Measurements from ENCODE around the gene MYH16. TPM values are rescaled to one million over a fixed set of nuclear protein-coding genes. Genes with fewer than 3 reads are reported as not detected.

Gene MYH16
- total and polyA plus RNA-seq, 9 of the 15 experiments (the other 6 are each of a cell fraction or from before 2014, with no cell fraction given): 0.09 TPM; not detected in 8

DNA sequence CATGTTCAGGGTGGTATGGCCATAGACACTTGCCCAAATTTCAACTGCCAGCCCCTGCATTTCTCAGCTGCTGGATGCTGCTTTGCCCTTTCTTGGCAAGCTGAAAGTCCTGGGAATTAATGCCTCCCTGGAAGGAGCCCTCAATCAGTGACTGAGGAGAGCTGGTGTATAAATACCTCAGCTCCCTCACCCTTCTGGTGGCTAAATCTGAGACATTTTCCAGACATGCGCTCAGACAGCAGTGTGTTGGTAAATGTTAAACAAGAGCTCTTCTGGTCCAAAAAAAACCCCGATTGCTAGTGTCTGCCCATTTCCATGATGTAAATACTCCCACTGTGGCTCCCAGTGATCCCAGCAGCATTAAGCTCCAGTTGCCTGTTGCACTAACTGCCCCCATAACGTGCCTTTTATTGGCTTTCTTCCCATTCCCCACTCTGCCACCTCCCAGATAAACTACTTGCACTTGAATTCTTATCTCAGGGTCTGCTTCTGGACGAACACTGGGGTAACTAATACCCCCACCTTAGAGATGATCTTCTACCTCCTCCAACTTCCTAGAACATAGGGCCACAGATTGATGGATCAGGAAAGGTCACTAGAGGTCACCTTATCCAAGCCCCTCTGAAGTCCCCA, 6.7 kb upstream of the MYH16 start:
- ChIA-PET POLR2A (interaction anchor here (1.0 to 1.4 kb wide), 4 partner anchors 8 to 54 kb away, joined by 3 to 4 read pairs (median 4); no protein-coding TSS in a partner anchor), CTCF (ENCODE audit: low intra/inter-chr PET ratio) (no interaction called here)
- intact Hi-C loops (cut with micrococcal nuclease): no loop called here
- BruUV-seq (replicated peaks): no TSS peak
- in situ Hi-C loops (cut with MboI): no loop called here
- no peaks in the 10 kb centered on the region for H3K79me2 ChIP-seq (ENCODE audit: control insufficient read depth, insufficient read depth, low read length)
- FAIRE-seq: no peak
- no peak overlapping the region for H3K4me3 ChIP-seq
- H4K20me1 ChIP-seq (replicated peaks; ENCODE audit: control insufficient read depth, insufficient read depth, low read length): no peaks in the 10 kb centered on the region
- H2AFZ ChIP-seq (ENCODE audit: low read depth, low read length): no peak overlapping the region
- H3K36me3 ChIP-seq (ENCODE audit: control insufficient read depth, insufficient read depth, low read length): no peaks in the 10 kb centered on the region
- H3K27me3 ChIP-seq (ENCODE audit: control insufficient read depth in 2 of 2, insufficient read depth in 2 of 2, low read length in 2 of 2): peaks cover 16 to 72% of the 10 kb centered on the region in 2 experiments; a peak in 4 of 5 replicates
- 4% methylated on average over 4 of the region's 4 CpGs for WGBS (ENCODE audit: insufficient coverage, low coverage, missing lambda C conversion rate)
- no peaks in the 10 kb centered on the region for H3K9me3 ChIP-seq (replicated peaks; ENCODE audit: control insufficient read depth, insufficient read depth, low read depth, low read length)
- ATAC-seq: no peak
- TF ChIP-seq EGR1 (conservative IDR thresholded peaks at IDR 0.05): no peak
- no peak for TF ChIP-seq SRSF1 (IDR thresholded peaks at IDR 0.05; ENCODE audit: low read depth, low read length)
- TF ChIP-seq, protein P1, sequence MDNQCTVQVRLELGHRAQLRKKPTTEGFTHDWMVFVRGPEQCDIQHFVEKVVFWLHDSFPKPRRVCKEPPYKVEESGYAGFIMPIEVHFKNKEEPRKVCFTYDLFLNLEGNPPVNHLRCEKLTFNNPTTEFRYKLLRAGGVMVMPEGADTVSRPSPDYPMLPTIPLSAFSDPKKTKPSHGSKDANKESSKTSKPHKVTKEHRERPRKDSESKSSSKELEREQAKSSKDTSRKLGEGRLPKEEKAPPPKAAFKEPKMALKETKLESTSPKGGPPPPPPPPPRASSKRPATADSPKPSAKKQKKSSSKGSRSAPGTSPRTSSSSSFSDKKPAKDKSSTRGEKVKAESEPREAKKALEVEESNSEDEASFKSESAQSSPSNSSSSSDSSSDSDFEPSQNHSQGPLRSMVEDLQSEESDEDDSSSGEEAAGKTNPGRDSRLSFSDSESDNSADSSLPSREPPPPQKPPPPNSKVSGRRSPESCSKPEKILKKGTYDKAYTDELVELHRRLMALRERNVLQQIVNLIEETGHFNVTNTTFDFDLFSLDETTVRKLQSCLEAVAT (IDR thresholded peaks at IDR 0.05): no peak
- TF ChIP-seq EWSR1 (IDR thresholded peaks at IDR 0.05; ENCODE audit: borderline replicate concordance, low read depth, partially characterized antibody): no peak
- TF ChIP-seq FOXK1 (CRISPR knock-in tag; IDR thresholded peaks at IDR 0.05; ENCODE audit: borderline replicate concordance): no peak
- TF ChIP-seq ARID2 (IDR thresholded peaks at IDR 0.05): no peak
- no peak for TF ChIP-seq ZNF41 (CRISPR knock-in tag; conservative IDR thresholded peaks at IDR 0.05)
- no peak for TF ChIP-seq ZNF232 (CRISPR knock-in tag; IDR thresholded peaks at IDR 0.05)
- H3K4me2 ChIP-seq (ENCODE audit: insufficient read depth, low read length): no peak overlapping the region
- peaks cover 0 to 3% of the 10 kb centered on the region in 2 experiments; a peak in 2 of 5 replicates for H3K4me1 ChIP-seq (replicated peaks in 1 of 2; ENCODE audit: control insufficient read depth in 2 of 2, insufficient read depth in 2 of 2, low read length in 2 of 2)
- no peak overlapping the region for H3K9ac ChIP-seq (ENCODE audit: insufficient read depth in 1 of 2, low read depth in 2 of 2, low read length in 2 of 2)
- no peak for DNase-seq (ENCODE audit: extremely low read depth in 1 of 4, low spot score in 3 of 4)
- no peaks in the 10 kb centered on the region for H3K9me1 ChIP-seq (ENCODE audit: control insufficient read depth, insufficient read depth, low read length)
- no peak overlapping the region for H3K27ac ChIP-seq (ENCODE audit: extremely low read depth, low read depth, low read length)

Measured in K562 (cell line).